Colon (tissue), 2 donors: Measurements from ENCODE around the gene ABHD12.
"Not testable (repeated sequence)": the region's sequence is repeated elsewhere in the genome, so short reads cannot be mapped to it uniquely, and the experiment has no call there.

ENCODE experiments used
- FAIRE-seq: peaks from 2 replicates; lab custom pipeline; 2012; peaks lifted over from hg19 to GRCh38; lab: Jason Lieb, UNC
- donor health status: control.
- donor health status: control.

ABHD12 gene

GRCh38 chr20:25390538-25391528 is at the start of gene ABHD12:
Gene ABHD12 (minus strand): TSS chr20:25390835. CDS start chr20:25390703, 132 bp downstream.
- FAIRE-seq = no peak

- FAIRE-seq = no peak
These were observed 48.7 kb upstream of the ABHD12 start for GRCh38 chr20:25439328-25439727.

GRCh38 chr20:25437153-25437581 is 46.5 kb upstream of the ABHD12 start:
- no peak for FAIRE-seq

- FAIRE-seq = no peak
These were observed 33.9 kb upstream of the ABHD12 start for GRCh38 chr20:25424536-25424935.

- FAIRE-seq = no peak
These were observed 31.4 kb upstream of the ABHD12 start for GRCh38 chr20:25422032-25422431.

GRCh38 chr20:25421102-25421501 is 30.5 kb upstream of the ABHD12 start:
- no peak for FAIRE-seq

- FAIRE-seq = no peak
These were observed 28.1 kb upstream of the ABHD12 start for GRCh38 chr20:25418776-25419175.

- FAIRE-seq = no peak
These were observed 18.3 kb upstream of the ABHD12 start for GRCh38 chr20:25408890-25409289.

GRCh38 chr20:25408170-25408547 is 17.5 kb upstream of the ABHD12 start:
- FAIRE-seq = no peak

GRCh38 chr20:25407311-25408169 is 16.9 kb upstream of the ABHD12 start, which contains the start of gene GINS1:
Gene GINS1 (plus strand): TSS chr20:25407673. CDS start chr20:25407821, 148 bp downstream.
- FAIRE-seq = no peak

GRCh38 chr20:25402583-25402982 is 11.9 kb upstream of the ABHD12 start:
- no peak for FAIRE-seq

- FAIRE-seq = not testable (repeated sequence)
These were observed 9.7 kb upstream of the ABHD12 start for GRCh38 chr20:25400291-25400732.

GRCh38 chr20:25399037-25399430 is 8.4 kb upstream of the ABHD12 start:
- no peak for FAIRE-seq

GRCh38 chr20:25398376-25399036 is 7.9 kb upstream of the ABHD12 start:
- no peak for FAIRE-seq

- no peak for FAIRE-seq
These were observed 7.2 kb upstream of the ABHD12 start for GRCh38 chr20:25397821-25398220.

- FAIRE-seq = no peak
These were observed 6.5 kb upstream of the ABHD12 start for GRCh38 chr20:25397096-25397495.

- FAIRE-seq = no peak
These were observed 4.4 kb upstream of the ABHD12 start for GRCh38 chr20:25394996-25395395.

- no peak for FAIRE-seq
These were observed 3.6 kb upstream of the ABHD12 start for GRCh38 chr20:25394276-25394675.

- FAIRE-seq = no peak
These were observed 637 bp downstream of the ABHD12 start for GRCh38 chr20:25389858-25390537.

GRCh38 chr20:25389401-25389857 is 1.2 kb downstream of the ABHD12 start:
- no peak for FAIRE-seq

GRCh38 chr20:25382704-25383370 is 7.8 kb downstream of the ABHD12 start:
- FAIRE-seq = no peak
